ENCODE data around the gene RTP5. TPM values are rescaled to one million over a fixed set of nuclear protein-coding genes. Genes with fewer than 3 reads are reported as not detected.

Gene RTP5
- total RNA-seq, 6 donors from 2014 or later = 0.14 to 2.1 (median 0.69) TPM; not detected in 1

- DNase-seq = no peak
- no peak for TF ChIP-seq POLR2A (IDR thresholded peaks at IDR 0.05)
- no peak for TF ChIP-seq CTCF (IDR thresholded peaks at IDR 0.05)
- TF ChIP-seq EP300 (IDR thresholded peaks at IDR 0.05) = no peak
- TF ChIP-seq POLR2AphosphoS5 (IDR thresholded peaks at IDR 0.05) = no peak
Measured at GRCh38 chr2:241842067-241842415, 27.5 kb upstream of the RTP5 start.

GRCh38 chr2:241842620-241843211 lies 26.8 kb upstream of the RTP5 start:
- Histone ChIP-seq H3K36me3 (no peaks in the 10 kb centered on the region), H3K4me3 (peak overlapping the region in 3 of 4 donors; percentile 37 to 51 (median 46)), H3K27ac (peak overlapping the region; percentile 26 to 75 (median 66)), H3K4me1 (peaks cover 10 to 26% (median 16%) of the 10 kb centered on the region in 4 donors), H3K9me3 (no peaks in the 10 kb centered on the region), H3K27me3 (peaks cover 0 to 5% (median 0%) of the 10 kb centered on the region in 4 donors)
- WGBS, 2 donors = 37 to 44% methylated on average over 24 to 29 of the region's 29 CpGs
- DNase-seq (peak; percentile 65 to 83), ATAC-seq (ENCODE audit: low FRiP score in 2 of 2) (peak; percentile 55 to 60)
- peak in 1 of 4 donors; percentile 62 for TF ChIP-seq EP300 (IDR thresholded peaks at IDR 0.05)
- TF ChIP-seq POLR2AphosphoS5 (IDR thresholded peaks at IDR 0.05) = peak; percentile 37 to 74
- no peak for TF ChIP-seq CTCF (IDR thresholded peaks at IDR 0.05)
- peak in 2 of 4 donors; percentile 15 to 68 for TF ChIP-seq POLR2A (IDR thresholded peaks at IDR 0.05)

More at GRCh38 chr2:241842067-241842415, 27.5 kb upstream of the RTP5 start:
- Histone ChIP-seq H3K9me3 (no peaks in the 10 kb centered on the region), H3K36me3 (no peaks in the 10 kb centered on the region), H3K4me3 (no peak overlapping the region), H3K4me1 (peaks cover 10 to 26% (median 16%) of the 10 kb centered on the region in 4 donors), H3K27me3 (peaks cover 0 to 5% (median 0%) of the 10 kb centered on the region in 4 donors), H3K27ac (no peak overlapping the region)
- no peak for ATAC-seq (ENCODE audit: low FRiP score in 2 of 2)
- 86 to 89% methylated on average over 11 of the region's 11 CpGs for WGBS, 2 donors

- ATAC-seq (ENCODE audit: low FRiP score in 2 of 2) (peak; percentile 2 to 37), DNase-seq (peak in 1 of 2 donors; percentile 77)
- TF ChIP-seq CTCF (IDR thresholded peaks at IDR 0.05) (no peak), EP300 (IDR thresholded peaks at IDR 0.05) (no peak), POLR2AphosphoS5 (IDR thresholded peaks at IDR 0.05) (no peak), POLR2A (IDR thresholded peaks at IDR 0.05) (no peak)
Measured at GRCh38 chr2:241843321-241844065, 26.0 kb upstream of the RTP5 start.

GRCh38 chr2:241844066-241844728 lies 25.3 kb upstream of the RTP5 start:
- H3K9me3 ChIP-seq = no peaks in the 10 kb centered on the region
- ATAC-seq (ENCODE audit: low FRiP score in 2 of 2) = peak; percentile 73 to 97
- TF ChIP-seq EP300 (IDR thresholded peaks at IDR 0.05) (no peak), CTCF (IDR thresholded peaks at IDR 0.05) (peak in 5 of 6 experiments; percentile 17 to 57 (median 34)), POLR2AphosphoS5 (IDR thresholded peaks at IDR 0.05) (peak in 1 of 2 donors; percentile 43), POLR2A (IDR thresholded peaks at IDR 0.05) (peak in 2 of 4 donors; percentile 22 to 46)
- WGBS, 2 donors = 10 to 14% methylated on average over 30 to 41 of the region's 65 CpGs
- peak overlapping the region in 2 of 4 donors; percentile 26 to 71 for H3K27ac ChIP-seq
- H3K27me3 ChIP-seq = peaks cover 0 to 5% (median 0%) of the 10 kb centered on the region in 4 donors
- H3K4me3 ChIP-seq = peak overlapping the region in 3 of 4 donors; percentile 37 to 51 (median 46)
- H3K36me3 ChIP-seq = no peaks in the 10 kb centered on the region
- peaks cover 10 to 26% (median 16%) of the 10 kb centered on the region in 4 donors for H3K4me1 ChIP-seq
- DNase-seq = peak; percentile 45 to 96

More at GRCh38 chr2:241843321-241844065, 26.0 kb upstream of the RTP5 start:
- Histone ChIP-seq H3K4me1 (peaks cover 10 to 26% (median 16%) of the 10 kb centered on the region in 4 donors), H3K4me3 (peak overlapping the region in 3 of 4 donors; percentile 37 to 51 (median 46)), H3K27me3 (peaks cover 0 to 5% (median 0%) of the 10 kb centered on the region in 4 donors), H3K36me3 (no peaks in the 10 kb centered on the region), H3K27ac (peak overlapping the region; percentile 26 to 75 (median 66)), H3K9me3 (no peaks in the 10 kb centered on the region)
- WGBS, 2 donors = 65 to 75% methylated on average over 16 to 39 of the region's 52 CpGs

Data from upper lobe of left lung (tissue), 6 donors.